Activated naive CD8-positive, alpha-beta T cell treated with anti-CD3 and anti-CD28 coated beads, Interleukin-2, amount 50 U/mL, for 16 hours (primary cell): ENCODE data around the gene BSND.
"Not testable (repeated sequence)": the region's sequence is repeated elsewhere in the genome, so short reads cannot be mapped to it uniquely, and the experiment has no call there.

Source experiments
- DNase-seq: peaks from one replicate; pipeline ENCODE4 v3.0.0-alpha.2; 2020; ENCODE audit warnings: low read depth, low spot score

The BSND gene

GRCh38 chr1:54998677-54999076 is at the start of gene BSND:
Gene BSND (plus strand): TSS chr1:54998933. CDS start chr1:54999187, 254 bp downstream.
- DNase-seq, result no peak

GRCh38 chr1:54949053-54949452 is 49.7 kb upstream of the BSND start:
- no peak for DNase-seq

DNA sequence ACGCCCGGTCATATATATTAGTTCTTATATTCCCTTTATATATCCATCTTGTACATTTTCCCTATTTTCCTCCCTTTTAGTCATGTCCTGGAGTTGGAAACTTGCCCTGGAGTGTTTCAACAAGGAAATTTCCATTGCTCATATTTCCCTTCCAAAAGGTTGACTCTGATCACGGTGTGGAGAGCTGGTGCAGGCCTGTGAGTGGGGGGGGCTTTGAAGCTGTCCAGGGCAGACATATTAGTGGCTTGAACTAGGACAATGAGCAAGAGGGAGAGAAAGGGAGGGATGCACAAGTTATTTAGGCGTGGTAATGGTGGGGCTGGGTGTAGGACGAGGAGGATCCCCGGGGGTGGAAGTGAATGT is 48.7 kb upstream of the BSND start:
- DNase-seq, result no peak

DNA sequence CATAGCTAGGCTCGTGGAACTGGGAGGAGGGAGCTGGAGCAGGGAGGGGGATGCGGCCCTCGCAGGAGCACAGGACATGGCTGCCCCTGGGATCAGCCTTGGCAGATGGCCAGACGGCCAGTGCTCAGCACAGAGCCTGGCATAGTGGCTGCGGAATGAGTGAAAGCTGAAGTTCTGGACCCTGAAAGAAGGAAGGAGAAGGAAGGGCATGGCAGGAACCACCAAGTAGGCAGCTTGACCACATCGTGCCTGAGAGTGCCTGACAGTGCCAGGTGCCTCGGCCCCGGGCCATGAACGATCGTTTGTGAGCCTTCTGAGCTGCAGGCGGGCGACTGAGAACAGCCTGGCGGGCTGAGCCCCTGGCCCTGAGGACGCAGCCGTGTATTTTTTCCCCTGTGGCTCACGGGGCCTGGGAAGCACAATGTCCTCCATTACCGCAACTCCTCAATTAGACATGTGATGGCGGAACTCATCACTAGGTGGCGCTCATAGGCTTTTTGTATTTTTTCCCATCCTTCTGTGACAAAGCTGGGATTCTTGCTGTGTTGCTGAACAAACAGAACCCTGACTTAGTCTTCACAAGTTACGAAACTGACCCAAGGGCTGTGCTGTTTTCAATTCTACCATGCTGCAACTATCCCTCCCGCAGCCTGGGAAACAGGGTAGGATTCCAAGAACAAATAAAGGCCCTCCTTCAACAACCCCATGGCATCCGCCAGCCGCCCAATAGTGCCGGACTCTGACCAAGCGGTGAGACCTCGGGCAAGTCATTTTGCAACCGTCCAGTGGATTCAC is 48.2 kb upstream of the BSND start:
- DNase-seq, result no peak

DNA sequence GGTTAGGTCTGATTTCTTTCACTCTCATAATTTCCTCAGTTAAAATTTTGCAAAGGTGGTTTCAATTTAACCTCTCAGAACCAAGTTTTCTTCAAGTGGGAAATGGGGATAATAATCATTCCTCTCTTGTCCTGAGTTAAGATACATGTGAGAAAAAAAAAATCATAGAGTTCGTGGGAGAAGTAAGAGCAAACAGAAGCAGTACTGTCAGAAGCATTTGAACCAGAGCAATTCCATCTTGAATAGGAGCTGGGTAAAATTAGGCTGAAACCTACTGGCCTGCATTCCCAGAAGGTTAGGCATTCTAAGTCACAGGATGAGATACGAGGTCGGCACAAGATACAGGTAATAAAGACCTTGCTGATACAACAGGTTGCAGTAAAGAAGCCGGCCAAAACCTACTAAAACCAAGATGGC is 46.9 kb upstream of the BSND start:
- DNase-seq, result no peak

GRCh38 chr1:54952950-54953718 is 45.6 kb upstream of the BSND start:
- no peak for DNase-seq

GRCh38 chr1:54953846-54954245 is 44.9 kb upstream of the BSND start:
- DNase-seq, result no peak

GRCh38 chr1:54955359-54955758 is 43.4 kb upstream of the BSND start:
- no peak for DNase-seq

DNA sequence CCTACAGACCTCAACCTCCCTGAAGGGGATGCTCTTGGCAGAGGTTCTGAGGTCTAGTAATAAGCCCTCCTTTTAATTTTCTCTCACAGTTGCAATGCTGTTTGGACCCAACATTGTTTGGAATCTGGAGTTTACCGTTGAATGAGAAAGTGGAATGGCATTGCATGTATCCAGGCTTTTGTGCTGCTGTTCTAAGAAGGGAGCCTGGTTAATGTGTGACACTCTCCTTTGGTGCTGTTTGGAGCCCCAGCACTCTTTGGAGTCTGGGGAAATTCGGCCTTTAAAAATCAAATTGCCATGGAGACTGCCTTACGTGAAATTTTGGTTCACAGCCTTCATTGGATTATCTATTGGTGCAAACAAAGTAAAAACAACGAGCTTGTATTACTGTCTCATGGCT is 42.0 kb upstream of the BSND start:
- DNase-seq, result no peak

DNA sequence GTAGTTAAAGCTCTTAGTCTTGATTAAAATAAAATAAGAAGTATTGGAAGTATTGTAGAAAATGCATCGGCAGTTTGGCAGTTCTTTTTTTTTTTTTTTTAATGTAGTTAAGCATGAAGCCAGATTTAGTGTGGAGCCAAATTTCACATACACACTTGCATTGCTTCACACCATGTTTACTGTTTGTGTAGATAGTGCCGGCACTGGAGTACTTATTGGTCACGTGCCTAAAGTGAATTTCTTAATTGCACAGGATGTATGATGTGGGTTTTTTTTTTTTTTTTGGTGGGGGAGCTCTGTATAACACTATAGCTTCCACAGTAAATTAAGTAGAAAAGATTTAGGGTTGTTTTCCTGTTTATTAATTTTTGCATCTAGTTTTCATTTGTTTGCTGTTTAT is 39.5 kb upstream of the BSND start:
- no peak for DNase-seq

- no peak for DNase-seq
Measured at GRCh38 chr1:54962612-54963395, 35.9 kb upstream of the BSND start.

- DNase-seq, result not testable (repeated sequence)
Measured at GRCh38 chr1:54963829-54964228, 34.9 kb upstream of the BSND start.

DNA sequence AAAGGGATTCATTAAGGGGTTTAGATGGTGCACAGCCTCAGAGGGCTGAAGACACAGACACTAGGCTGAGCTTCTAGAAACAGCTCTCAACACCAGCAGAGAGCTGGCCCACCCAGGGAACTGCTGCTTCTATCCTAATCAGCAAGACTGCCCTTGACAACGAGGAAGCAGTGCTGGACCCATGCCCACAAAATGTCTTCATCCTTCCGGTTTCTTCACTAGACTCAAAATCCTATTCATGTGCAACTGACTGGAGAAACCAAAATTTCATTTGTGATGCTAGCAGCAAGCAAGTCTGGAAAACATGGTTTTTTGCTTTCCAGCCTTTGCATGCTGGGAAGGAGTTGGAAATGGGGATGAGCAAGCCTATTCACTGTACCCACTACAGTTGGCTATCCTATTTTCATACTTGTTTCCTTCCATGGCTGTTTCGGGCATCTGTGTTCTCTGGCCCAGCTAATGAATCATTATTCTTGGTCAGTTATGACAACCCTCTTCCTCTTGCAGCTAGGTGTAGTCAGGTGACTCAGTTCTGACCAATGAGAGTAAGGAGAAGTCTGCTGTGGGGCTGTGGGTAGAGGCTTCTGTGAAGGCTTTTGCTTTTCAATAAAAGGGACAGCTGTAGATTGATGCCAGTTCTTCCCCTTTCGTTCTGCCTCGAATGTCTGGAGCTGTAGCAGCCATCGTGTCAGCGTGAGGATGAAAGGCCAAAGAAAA is 33.0 kb upstream of the BSND start:
- DNase-seq, result no peak

DNA sequence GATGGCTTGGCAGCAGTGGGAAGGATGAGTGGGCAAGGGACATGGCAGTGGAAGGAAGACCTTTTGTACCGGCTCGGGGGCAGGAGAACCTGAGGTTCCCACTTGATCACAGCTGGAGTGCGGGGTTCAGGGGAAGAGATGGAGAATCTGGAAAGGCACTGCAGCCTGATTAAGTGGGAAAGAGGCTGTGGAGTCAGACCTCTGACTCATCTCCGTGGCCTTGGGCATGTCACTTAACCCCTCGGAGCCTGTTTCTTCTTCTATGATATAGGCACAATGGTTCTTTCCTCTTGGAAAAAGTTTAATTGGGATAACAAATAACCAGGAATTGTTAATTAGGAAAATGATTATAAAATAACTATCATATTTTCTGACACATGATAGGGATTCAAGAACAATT is 31.4 kb upstream of the BSND start:
- no peak for DNase-seq

DNA sequence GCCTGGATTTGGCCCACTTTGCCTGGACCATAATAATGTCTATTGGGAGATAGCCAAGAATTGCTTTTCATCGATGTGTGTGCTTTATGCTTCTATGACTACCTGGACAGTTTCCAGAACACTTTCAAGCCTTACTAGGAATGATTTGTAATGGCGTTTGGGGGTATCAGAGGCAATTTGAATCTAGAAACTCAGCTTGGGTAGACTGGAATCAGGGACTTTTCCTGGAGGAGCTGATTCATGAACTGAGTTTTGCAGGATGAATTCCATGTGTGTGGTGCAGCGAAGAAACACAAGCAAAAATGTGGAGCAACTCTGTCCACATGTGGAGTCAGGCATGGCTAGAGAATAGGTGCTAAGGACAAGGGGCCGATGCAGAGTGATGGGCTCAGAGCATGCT is 30.2 kb upstream of the BSND start:
- no peak for DNase-seq

GRCh38 chr1:54969879-54970278 is 28.9 kb upstream of the BSND start:
- DNase-seq, result no peak

- no peak for DNase-seq
Measured at GRCh38 chr1:54970901-54971300, 27.8 kb upstream of the BSND start.

DNA sequence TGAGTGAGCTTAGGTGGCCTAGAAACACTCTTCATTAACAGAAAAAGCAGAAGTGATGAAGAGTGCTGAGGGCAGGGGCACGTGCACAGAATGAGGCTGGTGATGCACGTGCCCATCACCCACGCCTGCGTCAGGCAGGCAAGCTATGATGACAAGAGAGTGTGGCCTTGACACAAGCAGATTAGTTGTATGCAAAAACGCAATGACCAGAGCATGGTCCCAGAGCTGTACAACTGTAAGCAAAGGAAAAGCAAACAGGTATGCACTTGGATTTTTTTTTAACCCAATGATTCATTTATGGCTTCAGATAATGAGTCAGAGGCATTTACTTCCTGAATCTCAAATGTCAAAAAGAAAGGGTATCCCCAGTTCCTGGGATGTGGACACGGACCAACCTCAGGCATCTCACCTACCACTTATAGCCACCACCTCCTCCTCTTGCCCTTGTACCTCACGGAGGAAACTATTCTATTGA is 27.4 kb upstream of the BSND start:
- DNase-seq, result no peak

- DNase-seq, result no peak
Measured at GRCh38 chr1:54972436-54972835, 26.3 kb upstream of the BSND start.

GRCh38 chr1:54973205-54973921 is 25.4 kb upstream of the BSND start:
- no peak for DNase-seq
